RWPE1 (cell line): Measurements from ENCODE around the gene GATA5.
A peak's percentile ranks its signal among the peaks of the same experiment; 100 is the strongest.

Experiments
- CTCF ChIA-PET: fragments of 350-600 bp; sonication (Branson Sonifier 250); formaldehyde crosslinking; extraction: SDS; loops from one replicate; lab custom pipeline; 2021; lab: Yijun Ruan, JAX
- POLR2A ChIA-PET: fragments of 400-600 bp; formaldehyde crosslinking; extraction: SDS; loops from one replicate; lab custom pipeline; 2020; ENCODE audit warnings: antibody characterized with exemption; ENCODE audit not compliant: low non-redundant PET; lab: Yijun Ruan, JAX
- DNase-seq: peaks from one replicate; pipeline ENCODE4 v3.0.0; 2012; ENCODE audit warnings: low spot score
- H3K27ac ChIP-seq: fragments of 450-650 bp; 2 replicates; pipeline ENCODE4 v1.5.1; 2017
- CTCF ChIP-seq: fragments of 450-650 bp; conservative IDR thresholded peaks from 2 replicates; pipeline ENCODE4 v1.5.1; 2017; ENCODE audit warnings: low read depth, mild to moderate bottlenecking

The GATA5 gene

GRCh38 chr20:62479656-62480055 lies 3.9 kb upstream of the GATA5 start:
- TF ChIP-seq CTCF = no peak
- CTCF ChIA-PET = interaction anchor here (0.8 to 1.3 kb wide), 2 partner anchors 20 to 731 kb away, joined by 3 to 5 read pairs; no protein-coding TSS in a partner anchor
- POLR2A ChIA-PET = no interaction called here
- no peak for DNase-seq
- no peak overlapping the region for H3K27ac ChIP-seq

GRCh38 chr20:62479156-62479555 lies 3.4 kb upstream of the GATA5 start:
- CTCF ChIA-PET = interaction anchor here (0.5 to 1.3 kb wide), 4 partner anchors 15 to 732 kb away, joined by 3 to 5 read pairs (median 4); no protein-coding TSS in a partner anchor
- no peak for DNase-seq
- POLR2A ChIA-PET = no interaction called here
- TF ChIP-seq CTCF = no peak
- H3K27ac ChIP-seq = no peak overlapping the region

GRCh38 chr20:62477669-62478455 lies 2.1 kb upstream of the GATA5 start:
- DNase-seq = no peak
- POLR2A ChIA-PET = no interaction called here
- CTCF ChIA-PET = interaction anchor here (0.9 kb wide), 1 partner anchor 22 kb away, joined by 5 read pairs; no protein-coding TSS in a partner anchor
- TF ChIP-seq CTCF = peak; percentile 24; the same call in 1 of the 2 replicates
- no peak overlapping the region for H3K27ac ChIP-seq

- DNase-seq = no peak
- no peak overlapping the region for H3K27ac ChIP-seq
- POLR2A ChIA-PET = no interaction called here
- no peak for TF ChIP-seq CTCF
- CTCF ChIA-PET = interaction anchor here (1.5 kb wide), 1 partner anchor 20 kb away, joined by 4 read pairs; no protein-coding TSS in a partner anchor
Observed at GRCh38 chr20:62476056-62476838, 452 bp upstream of the GATA5 start.

- ChIA-PET CTCF (interaction anchor here (0.7 to 1.5 kb wide), 2 partner anchors 21 to 141 kb away, joined by 3 to 4 read pairs; no protein-coding TSS in a partner anchor), POLR2A (no interaction called here)
- DNase-seq = no peak
- no peak for TF ChIP-seq CTCF
- no peak overlapping the region for H3K27ac ChIP-seq
Observed at GRCh38 chr20:62475027-62475771, 596 bp downstream of the GATA5 start.
